Duodenal mucosa (tissue), 2 donors: ENCODE data around the gene ECHS1.

ENCODE experiments used
- H3K27ac ChIP-seq: one replicate; pipeline ENCODE4 v1.7.0; 2013; ENCODE audit warnings: low read depth, low read length
- H3K27me3 ChIP-seq, 2 donors: one replicate each; pipeline ENCODE4 v1.7.0; 2013; ENCODE audit warnings: low read length in 2 of 2, control low read depth in 1 of 2; ENCODE audit not compliant: insufficient read depth in 2 of 2, control insufficient read depth in 1 of 2
- H3K36me3 ChIP-seq, 2 donors: one replicate each; pipeline ENCODE4 v1.7.0; 2013; ENCODE audit warnings: low read length in 2 of 2, control low read depth in 1 of 2; ENCODE audit not compliant: insufficient read depth in 2 of 2, control insufficient read depth in 1 of 2
- H3K4me1 ChIP-seq, 2 donors: one replicate each; pipeline ENCODE4 v1.7.0; 2013; ENCODE audit warnings: low read length in 2 of 2, control low read depth in 1 of 2; ENCODE audit not compliant: insufficient read depth in 2 of 2, control insufficient read depth in 1 of 2
- H3K4me3 ChIP-seq, 2 donors: one replicate each; pipeline ENCODE4 v1.7.0; 2013; ENCODE audit warnings: low read length in 2 of 2, low read depth in 1 of 2
- H3K9ac ChIP-seq, 2 donors: one replicate each; pipeline ENCODE4 v1.7.0; 2013; ENCODE audit warnings: low read length in 2 of 2, low read depth in 1 of 2
- H3K9me3 ChIP-seq, 2 donors: one replicate each; pipeline ENCODE4 v1.7.0; 2013; ENCODE audit warnings: low read length in 2 of 2, control low read depth in 1 of 2; ENCODE audit not compliant: control insufficient read depth in 1 of 2

ECHS1 gene

DNA sequence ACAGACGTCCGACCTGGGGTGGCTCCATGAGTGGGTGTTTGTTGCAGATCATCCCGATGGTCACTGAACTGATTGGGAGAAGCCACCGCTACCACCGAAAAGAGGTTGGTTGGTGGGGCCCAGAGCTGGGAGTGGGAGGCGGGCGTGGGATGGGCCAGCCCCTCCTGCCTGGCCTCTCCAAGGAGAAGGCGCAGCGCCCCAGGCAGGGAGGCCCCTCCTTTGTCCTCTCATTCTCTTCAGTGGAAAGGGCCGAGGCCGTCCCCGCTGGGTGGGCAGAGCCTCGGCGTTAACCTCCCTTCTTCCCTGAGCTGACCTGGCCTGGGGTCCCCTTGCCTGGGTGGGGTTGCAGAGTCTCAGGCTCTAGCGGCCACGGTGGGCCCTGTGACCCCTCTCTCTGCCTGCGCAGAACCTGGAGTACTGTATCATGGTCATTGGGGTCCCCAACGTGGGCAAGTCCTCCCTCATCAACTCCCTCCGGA is 26.0 kb upstream of the ECHS1 start:
- Histone ChIP-seq H3K9me3 (no peaks in the 10 kb centered on the region), H3K4me3 (no peak overlapping the region), H3K4me1 (peaks cover 15 to 22% of the 10 kb centered on the region in 2 donors), H3K27me3 (no peaks in the 10 kb centered on the region), H3K36me3 (peaks cover 12 to 61% of the 10 kb centered on the region in 2 donors), H3K27ac (no peak overlapping the region), H3K9ac (no peak overlapping the region)

DNA sequence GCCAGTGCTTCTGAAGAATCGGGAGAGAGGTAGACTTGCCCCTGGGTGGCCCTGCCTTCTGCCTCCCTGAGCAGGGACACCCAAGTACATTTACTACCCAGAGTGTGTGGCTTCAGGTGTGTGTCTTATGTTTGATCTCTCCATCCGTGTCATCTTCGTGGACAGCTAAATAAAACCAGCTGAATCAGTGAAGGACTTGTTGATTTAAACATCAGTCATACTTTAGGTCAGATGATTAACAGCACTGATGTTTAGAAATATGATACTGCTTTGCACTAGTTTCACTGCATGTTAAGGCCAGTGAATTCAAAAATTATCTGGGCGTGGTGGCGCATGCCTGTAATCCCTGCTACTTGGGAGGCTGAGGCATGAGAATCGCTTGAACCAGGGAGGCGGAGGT is 24.8 kb upstream of the ECHS1 start:
- no peaks in the 10 kb centered on the region for H3K9me3 ChIP-seq
- no peak overlapping the region for H3K27ac ChIP-seq
- H3K36me3 ChIP-seq = peaks cover 7 to 55% of the 10 kb centered on the region in 2 donors
- H3K4me3 ChIP-seq = no peak overlapping the region
- peaks cover 15 to 26% of the 10 kb centered on the region in 2 donors for H3K4me1 ChIP-seq
- H3K9ac ChIP-seq = no peak overlapping the region
- no peaks in the 10 kb centered on the region for H3K27me3 ChIP-seq

DNA sequence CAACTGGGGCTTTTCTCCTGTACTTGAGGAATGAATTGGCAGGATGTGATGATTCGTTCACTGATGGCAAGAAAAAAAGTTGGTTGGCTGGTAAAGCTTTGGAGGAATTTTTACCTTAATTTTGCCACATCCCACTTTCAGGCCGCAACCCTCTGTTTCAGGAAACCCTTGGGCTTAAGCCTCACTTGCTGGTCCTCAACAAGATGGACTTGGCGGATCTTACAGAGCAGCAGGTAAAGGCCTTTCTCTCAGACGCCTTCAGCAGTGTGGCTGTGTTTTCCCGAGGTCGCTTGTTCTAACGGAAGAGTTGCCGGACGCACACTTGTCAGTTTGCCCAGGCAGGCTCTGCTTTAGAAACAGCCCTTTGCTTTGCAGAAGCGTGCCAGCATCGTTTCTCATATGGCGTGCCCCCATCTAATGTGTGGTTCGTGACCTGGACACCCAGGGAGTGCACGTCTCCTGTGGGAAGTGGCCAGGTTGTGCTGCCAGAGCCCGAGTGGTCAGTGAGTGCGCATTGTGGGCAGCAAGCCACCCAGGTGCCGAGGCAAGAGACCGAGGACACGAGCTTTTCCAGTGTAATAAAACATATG is 23.0 kb upstream of the ECHS1 start:
- Histone ChIP-seq H3K4me3 (no peak overlapping the region), H3K4me1 (peaks cover 10 to 20% of the 10 kb centered on the region in 2 donors), H3K9ac (no peak overlapping the region), H3K36me3 (peaks cover 0 to 45% of the 10 kb centered on the region in 2 donors), H3K27me3 (no peaks in the 10 kb centered on the region), H3K9me3 (no peaks in the 10 kb centered on the region), H3K27ac (no peak overlapping the region)

GRCh38 chr10:133394801-133395221 is 21.7 kb upstream of the ECHS1 start:
- H3K9me3 ChIP-seq = no peaks in the 10 kb centered on the region
- peak overlapping the region; percentile 88 to 94 for H3K4me3 ChIP-seq
- H3K4me1 ChIP-seq = peaks cover 0 to 24% of the 10 kb centered on the region in 2 donors
- H3K27ac ChIP-seq = peak overlapping the region; percentile 88
- peak overlapping the region; percentile 86 to 97 for H3K9ac ChIP-seq
- no peaks in the 10 kb centered on the region for H3K27me3 ChIP-seq
- H3K36me3 ChIP-seq = peaks cover 0 to 40% of the 10 kb centered on the region in 2 donors

DNA sequence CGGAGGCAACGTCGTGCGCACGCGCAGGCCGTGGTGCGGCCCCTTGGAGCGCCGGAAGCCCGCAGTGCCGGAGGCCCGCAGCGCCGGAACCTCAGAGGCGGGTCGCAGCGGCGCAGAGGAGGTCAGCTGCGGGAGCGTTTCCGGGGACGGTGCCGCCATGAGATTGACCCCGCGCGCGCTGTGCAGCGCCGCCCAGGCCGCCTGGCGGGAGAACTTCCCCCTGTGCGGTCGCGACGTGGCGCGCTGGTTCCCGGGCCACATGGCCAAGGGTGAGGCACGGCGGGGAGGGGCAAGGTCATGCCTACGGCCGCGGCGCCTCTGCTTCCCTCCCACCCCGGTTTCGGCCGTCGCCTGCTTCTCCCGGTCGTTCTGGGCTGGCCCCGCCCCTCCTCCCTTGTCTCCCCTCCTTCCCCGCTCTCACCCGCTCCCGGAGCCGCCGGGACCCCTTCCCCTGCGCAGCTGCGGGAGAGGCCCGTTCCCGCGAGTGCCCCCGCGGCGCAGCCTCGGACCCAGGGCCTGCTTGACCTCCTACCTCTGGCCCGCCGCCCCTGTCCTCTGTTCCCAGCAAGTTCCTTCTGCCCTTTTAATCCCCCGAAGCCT is 21.0 kb upstream of the ECHS1 start, which contains the start of gene MTG1:
Gene MTG1, plus strand, starts transcription at position 94 of the 600 bp plus-strand sequence. Its CDS starts 64 bp downstream, at position 158.
- no peaks in the 10 kb centered on the region for H3K27me3 ChIP-seq

GRCh38 chr10:133393401-133394063 is 20.4 kb upstream of the ECHS1 start:
- Histone ChIP-seq H3K9me3 (no peaks in the 10 kb centered on the region), H3K4me3 (peak overlapping the region; percentile 88 to 94), H3K36me3 (peaks cover 0 to 28% of the 10 kb centered on the region in 2 donors), H3K27ac (no peak overlapping the region), H3K27me3 (no peaks in the 10 kb centered on the region), H3K9ac (peak overlapping the region in 1 of 2 donors; percentile 97), H3K4me1 (peaks cover 0 to 25% of the 10 kb centered on the region in 2 donors)

More for the DNA sequence above, 21.0 kb upstream of the ECHS1 start, which contains the start of gene MTG1:
- Histone ChIP-seq H3K36me3 (peaks cover 0 to 35% of the 10 kb centered on the region in 2 donors), H3K4me3 (peak within 1 kb of the TSS; percentile 88 to 94), H3K27ac (peak within 1 kb of the TSS; percentile 88), H3K4me1 (peaks cover 0 to 24% of the 10 kb centered on the region in 2 donors), H3K9me3 (no peaks in the 10 kb centered on the region), H3K9ac (peak within 1 kb of the TSS; percentile 86 to 97)

DNA sequence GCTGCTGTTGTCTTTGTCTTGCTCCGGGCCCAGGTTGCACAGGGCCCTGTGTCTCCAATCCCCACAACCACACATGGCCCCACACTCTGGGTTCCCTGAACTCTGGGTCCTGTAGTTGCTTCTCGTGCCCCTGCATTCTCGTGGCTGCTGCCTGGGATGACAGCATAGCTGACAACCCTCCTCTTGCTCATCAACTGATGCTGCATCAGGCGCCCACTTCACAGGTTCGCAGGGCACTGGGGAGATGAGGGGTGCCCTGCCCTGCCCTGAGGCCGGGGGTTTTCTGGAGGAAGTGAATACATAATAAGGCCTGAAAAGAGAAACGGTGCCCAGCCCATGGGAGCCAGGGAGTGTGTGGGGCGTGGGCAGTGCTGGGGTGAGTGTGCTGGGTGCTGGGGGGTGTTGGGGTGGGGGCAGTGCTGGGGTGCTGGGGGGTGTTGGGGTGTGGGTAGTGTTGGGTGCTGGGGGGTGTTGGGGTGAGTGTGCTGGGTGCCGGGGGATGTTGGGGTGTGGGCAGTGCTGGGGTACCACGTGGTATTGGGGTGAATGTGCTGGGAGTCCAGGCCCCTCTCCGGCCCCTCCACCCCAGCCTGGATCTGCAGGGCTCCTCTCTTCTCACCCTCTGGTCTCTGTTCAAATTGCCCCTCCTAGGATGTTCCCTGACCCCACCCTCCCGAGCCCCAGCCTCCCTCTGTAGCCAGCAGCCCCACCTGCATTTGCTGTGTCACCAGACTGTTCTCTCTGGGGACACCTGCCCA is 18.8 kb upstream of the ECHS1 start:
- Histone ChIP-seq H3K4me1 (peaks cover 0 to 29% of the 10 kb centered on the region in 2 donors), H3K9ac (no peak overlapping the region), H3K4me3 (no peak overlapping the region), H3K27ac (no peak overlapping the region), H3K27me3 (no peaks in the 10 kb centered on the region), H3K36me3 (peaks cover 0 to 18% of the 10 kb centered on the region in 2 donors), H3K9me3 (no peaks in the 10 kb centered on the region)

- peaks cover 0 to 16% of the 10 kb centered on the region in 2 donors for H3K36me3 ChIP-seq
- no peaks in the 10 kb centered on the region for H3K27me3 ChIP-seq
- no peak overlapping the region for H3K9ac ChIP-seq
- peaks cover 0 to 29% of the 10 kb centered on the region in 2 donors for H3K4me1 ChIP-seq
- no peaks in the 10 kb centered on the region for H3K9me3 ChIP-seq
- no peak overlapping the region for H3K4me3 ChIP-seq
- no peak overlapping the region for H3K27ac ChIP-seq
These were observed 18.1 kb upstream of the ECHS1 start for GRCh38 chr10:133391249-133391635.

- Histone ChIP-seq H3K27ac (peak overlapping the region; percentile 54), H3K4me3 (no peak overlapping the region), H3K36me3 (peaks cover 0 to 10% of the 10 kb centered on the region in 2 donors), H3K9me3 (no peaks in the 10 kb centered on the region), H3K27me3 (no peaks in the 10 kb centered on the region), H3K9ac (no peak overlapping the region), H3K4me1 (peaks cover 0 to 29% of the 10 kb centered on the region in 2 donors)
These were observed 17.6 kb upstream of the ECHS1 start for GRCh38 chr10:133390597-133391248.
